Stimulated activated CD8-positive, alpha-beta memory T cell treated with anti-CD3 and anti-CD28 coated beads, Interleukin-12 subunit alpha, Interleukin-12 subunit beta, amount 100 ng/mL, for 4 hours (primary cell): ENCODE results near the gene ANK2.

Experiments used
- DNase-seq: peaks from one replicate; pipeline ENCODE4 v3.0.0-alpha.2; 2020; ENCODE audit warnings: low read depth

ANK2 gene

DNA sequence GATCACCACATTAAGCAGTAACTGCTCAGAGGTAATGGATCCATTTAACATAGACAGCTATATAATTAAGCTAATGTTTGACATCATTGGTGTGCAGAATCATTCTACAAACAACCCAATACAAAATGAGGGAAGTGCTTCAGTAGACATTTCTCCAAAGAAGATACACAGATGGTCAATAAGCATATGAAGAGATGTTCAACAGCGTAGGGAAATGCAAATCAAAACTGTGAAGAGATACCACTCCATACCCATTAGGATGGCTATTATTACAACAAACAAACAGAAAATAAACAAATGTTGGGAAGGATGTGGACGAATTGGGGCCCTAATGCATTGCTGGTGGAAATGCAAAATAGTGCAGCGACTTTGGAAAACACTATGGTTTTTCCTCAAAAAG is 294.6 kb downstream of the ANK2 start:
- DNase-seq = no peak

DNA sequence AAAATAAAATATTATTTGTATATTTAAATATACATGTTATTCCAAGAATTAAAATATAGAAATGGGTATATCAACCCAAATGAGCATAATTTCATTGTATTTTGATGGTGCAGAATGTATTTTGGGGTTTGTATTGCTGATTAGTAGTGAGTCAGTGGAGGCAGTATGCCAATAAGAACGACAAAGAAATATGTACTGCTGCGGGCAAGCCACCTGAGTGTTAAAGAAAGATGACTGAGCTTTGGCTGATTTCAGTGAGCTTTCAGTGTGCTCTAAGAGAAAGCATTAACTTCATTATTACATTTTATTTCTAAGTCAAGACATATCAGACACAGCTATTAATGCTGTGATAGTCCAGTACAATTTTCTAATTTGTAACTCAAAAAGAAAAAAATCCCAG is 297.8 kb downstream of the ANK2 start:
- DNase-seq = no peak

DNA sequence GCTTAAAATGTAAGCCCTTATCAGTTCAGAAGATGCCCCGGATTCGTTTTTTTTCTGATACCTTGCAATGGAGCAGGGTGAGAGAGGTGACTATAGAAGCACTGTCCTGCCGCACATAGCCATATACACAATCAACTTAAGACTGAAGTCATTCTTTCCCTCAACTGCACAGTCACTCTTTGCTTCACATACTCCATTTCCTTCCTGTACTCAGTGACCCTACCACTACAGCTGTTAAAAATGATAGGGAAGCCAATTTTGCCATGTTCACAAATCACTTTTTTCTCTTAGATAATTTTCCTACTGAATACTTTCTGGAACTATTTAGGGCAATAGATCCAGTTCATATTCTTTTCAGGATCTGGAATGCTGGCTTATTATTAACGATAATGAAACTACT is 300.0 kb downstream of the ANK2 start:
- no peak for DNase-seq

DNA sequence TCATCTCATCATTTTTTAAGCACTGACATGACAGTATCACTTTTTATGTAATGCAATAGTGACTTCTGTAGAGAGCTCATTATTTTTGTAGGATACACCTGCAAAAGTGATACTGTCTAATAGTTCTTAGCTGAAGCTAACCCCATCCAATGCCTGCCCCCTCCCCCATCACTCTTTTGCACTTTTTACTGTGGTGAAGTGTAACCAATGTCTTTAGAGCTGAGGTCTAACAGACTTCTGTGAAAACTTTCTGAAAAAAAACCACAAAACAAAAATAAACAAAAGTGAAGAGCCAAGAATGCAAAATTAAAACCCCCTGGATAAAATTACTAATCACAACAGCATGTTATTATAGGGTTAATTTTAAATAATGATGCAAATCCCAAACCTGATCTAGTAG is 301.1 kb downstream of the ANK2 start:
- DNase-seq = no peak

DNA sequence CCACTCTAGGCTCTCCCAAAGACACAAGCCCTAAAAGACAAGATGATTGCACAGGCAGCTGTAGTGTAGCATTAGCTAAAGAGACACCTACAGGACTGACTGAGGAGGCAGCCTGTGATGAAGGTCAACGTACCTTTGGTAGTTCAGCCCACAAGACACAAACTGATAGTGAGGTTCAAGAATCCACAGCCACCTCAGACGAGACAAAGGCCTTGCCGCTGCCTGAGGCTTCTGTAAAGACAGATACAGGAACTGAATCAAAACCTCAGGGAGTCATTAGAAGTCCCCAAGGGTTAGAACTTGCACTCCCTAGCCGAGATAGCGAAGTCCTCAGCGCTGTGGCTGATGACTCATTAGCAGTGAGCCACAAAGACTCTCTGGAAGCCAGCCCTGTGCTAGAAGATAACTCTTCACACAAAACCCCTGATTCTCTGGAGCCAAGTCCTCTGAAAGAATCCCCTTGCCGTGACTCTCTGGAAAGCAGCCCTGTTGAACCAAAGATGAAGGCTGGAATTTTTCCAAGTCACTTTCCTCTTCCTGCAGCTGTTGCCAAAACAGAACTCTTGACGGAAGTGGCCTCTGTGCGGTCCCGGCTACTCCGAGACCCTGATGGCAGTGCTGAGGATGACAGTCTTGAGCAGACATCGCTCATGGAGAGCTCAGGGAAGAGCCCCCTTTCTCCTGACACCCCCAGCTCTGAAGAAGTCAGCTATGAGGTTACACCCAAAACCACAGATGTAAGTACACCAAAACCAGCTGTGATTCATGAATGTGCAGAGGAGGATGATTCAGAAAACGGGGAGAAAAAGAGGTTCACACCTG is 306.3 kb downstream of the ANK2 start:
- peak; percentile 43 for DNase-seq

DNA sequence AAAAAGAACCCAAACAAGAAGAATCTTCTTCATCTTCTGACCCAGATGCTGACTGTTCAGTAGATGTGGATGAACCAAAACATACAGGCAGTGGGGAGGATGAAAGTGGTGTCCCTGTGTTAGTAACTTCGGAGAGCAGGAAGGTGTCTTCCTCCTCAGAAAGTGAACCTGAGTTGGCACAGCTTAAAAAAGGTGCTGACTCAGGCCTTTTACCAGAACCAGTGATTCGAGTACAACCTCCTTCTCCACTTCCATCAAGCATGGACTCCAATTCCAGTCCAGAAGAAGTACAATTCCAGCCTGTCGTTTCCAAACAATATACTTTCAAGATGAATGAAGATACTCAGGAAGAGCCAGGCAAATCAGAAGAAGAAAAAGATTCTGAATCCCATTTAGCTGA is 307.0 kb downstream of the ANK2 start:
- DNase-seq = no peak

DNA sequence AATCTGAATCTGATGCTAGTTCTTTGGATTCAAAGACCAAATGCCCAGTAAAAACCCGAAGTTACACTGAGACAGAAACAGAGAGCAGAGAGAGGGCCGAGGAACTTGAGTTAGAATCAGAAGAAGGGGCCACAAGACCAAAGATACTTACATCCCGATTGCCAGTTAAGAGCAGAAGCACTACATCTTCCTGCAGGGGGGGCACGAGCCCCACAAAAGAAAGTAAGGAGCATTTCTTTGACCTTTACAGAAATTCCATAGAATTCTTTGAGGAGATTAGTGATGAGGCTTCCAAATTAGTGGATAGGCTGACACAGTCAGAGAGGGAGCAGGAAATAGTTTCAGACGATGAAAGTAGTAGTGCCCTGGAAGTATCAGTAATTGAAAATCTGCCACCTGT is 309.3 kb downstream of the ANK2 start:
- no peak for DNase-seq

DNA sequence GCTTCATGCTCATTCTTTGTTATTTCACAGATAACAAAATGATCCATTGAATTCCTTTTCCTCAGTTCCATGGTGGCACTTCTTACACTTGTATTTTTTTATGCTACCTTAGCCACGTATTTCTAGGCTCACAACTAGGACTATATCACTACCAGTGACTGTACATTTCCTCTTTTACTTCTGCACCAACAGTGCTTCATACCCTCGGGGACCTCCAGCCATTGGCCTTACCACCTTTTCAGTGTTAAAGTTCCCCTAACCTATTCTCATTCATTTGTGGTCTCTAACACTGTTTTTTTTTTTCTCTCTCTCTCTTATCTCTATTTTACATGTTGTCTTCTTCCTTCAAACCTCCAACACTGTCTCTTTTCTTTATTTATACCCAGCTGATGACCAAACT is 315.9 kb downstream of the ANK2 start:
- no peak for DNase-seq

DNA sequence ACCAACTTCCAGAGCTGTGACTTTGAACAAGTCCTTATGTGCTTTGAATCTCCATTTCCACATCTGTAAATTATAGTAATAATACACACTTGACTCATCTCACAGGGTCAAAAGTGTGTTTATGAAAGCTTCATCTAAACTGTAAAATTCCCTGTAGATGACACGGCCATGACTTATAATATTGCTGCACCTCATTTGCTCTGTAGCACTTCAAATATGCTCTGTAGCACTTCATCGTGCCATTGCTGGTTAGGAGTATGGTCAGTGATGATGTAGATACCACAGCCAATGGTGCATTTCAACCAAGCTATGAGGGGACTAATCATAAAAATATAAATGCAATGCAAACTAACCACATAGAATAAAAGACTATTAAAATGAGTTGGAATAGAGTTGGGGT is 318.6 kb downstream of the ANK2 start:
- DNase-seq = no peak

DNA sequence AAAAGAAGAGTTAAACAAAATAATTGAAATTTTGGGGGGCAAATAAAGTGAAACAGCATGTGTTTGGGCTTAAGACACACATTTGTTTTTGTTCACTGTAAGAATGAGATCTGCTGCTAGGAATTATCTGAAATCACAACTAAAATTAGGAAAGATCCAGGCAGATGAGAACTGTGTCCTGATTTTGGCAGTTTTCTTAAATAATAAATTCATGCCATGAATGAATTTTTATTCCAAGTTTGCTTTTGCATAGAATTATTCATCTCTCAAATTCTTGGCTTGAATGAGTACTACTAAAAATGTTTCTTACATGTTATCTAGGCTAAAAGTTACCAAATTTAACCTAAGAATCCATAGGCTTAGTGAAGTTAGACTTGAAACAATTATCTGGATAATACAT is 321.7 kb downstream of the ANK2 start:
- no peak for DNase-seq

DNA sequence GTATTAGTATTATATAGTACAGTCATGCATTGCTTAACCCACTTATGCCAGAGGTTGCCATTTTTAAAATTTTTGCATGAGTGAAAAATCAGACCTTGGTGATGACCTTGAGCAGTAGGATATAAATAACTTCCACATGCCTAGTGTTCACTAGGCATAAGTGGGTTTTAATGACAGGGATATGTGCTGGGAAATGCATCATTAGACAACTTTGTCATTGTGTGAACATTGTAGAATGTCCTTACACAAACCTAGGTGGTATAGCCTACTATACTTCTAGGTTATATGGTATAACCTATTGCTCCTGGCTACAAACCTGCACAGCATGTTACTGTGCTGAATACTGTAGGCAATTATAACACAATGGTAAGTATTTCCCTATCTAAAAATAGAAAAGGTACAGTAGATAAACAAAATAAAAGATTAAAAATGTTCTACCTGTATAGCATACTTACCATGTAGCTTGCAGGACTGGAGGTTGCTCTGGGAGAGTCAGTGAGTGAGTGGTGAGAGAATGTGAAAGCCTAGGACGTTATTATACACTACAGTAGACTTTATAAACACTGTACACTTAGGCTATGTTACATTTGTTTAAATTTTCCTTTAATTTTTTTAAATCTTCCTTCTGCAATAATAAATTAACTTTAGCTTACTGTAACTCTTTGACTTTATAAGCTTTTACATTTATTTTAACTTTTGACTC is 326.7 kb downstream of the ANK2 start:
- DNase-seq = no peak

DNA sequence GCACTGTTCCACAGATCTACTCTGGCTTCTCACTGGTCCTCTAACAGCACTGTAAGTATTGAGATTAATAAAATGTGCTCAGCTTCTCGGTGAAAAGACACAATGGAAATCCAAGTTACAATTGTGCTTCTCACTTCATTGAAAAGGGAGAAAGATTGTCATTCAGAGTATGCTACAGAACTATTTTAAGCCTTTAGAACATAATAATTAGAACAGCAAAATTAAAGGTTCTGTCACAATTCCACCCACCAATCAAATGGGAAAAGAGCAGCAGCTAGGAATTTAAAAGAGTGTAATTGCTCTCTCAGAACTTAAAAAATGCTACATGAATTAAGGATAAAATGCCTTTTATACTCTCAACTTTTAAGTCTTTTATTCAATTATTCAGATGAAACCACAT is 329.4 kb downstream of the ANK2 start:
- no peak for DNase-seq

DNA sequence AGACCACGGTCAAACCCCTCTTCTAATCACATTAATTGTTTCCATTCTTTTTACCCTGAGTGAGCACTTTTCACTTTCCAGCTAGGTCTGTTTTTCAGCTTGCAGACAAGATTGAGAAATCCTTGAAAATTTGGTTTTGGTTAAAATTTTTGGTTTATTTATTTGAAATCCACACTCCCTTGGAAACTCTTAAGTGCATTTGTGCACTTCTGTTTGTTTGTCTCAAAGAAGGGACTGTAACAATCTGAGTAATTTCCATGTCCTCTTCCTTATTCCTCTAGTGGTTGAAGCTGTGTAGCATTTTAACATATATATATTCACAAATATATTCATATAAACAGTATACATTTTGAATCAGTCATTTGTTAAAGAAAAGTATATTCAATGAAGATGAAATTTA is 333.3 kb downstream of the ANK2 start:
- DNase-seq = no peak

DNA sequence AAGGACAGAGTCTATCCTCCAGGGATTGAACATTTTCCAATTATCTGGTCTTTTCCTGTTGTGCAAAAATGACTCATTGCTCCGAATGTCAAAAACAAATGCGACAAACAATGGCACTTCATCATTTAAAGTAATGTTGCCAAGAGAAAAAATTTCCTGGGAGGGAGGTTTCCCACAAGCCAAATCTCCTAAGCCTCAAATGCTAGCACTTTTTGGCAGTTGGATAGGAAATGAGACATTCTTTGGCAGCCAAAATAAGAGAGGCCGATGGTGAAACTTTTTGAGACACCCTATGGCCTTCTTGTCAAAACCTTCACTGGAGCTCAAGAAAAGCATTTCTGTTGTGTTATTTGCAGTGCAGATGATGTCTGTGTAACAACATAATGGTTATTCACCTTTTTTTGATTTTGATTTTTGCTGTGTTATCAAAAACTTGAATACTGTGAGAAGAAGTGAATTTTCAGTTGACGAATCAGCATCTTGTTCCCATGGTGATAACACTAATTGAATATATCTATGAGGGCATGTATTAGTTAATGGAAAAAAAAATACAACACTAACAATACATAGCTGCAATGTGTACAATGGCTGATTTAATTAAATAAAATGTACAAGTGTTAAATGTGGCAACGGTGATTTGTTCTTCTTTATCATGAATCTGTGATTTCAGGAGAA is 333.8 kb downstream of the ANK2 start:
- no peak for DNase-seq

DNA sequence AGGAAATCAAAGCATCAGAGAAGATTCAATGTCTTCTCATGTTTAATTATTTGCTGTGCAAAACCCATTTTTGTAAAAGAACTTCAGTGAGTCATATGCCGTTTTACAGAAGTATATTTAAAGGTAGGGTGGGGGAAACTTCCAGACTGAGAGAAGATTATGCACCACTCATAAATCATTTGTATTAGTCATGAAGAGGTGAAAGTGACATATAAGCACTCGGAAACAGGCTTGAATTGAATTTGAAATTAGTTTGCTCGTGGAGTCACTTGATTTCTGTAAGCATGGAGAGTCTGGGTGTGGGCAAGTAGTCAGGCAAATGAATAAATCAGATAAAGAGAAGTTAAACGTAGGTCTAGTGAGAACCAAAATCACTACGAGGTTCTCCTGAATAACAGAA is 335.1 kb downstream of the ANK2 start:
- no peak for DNase-seq

DNA sequence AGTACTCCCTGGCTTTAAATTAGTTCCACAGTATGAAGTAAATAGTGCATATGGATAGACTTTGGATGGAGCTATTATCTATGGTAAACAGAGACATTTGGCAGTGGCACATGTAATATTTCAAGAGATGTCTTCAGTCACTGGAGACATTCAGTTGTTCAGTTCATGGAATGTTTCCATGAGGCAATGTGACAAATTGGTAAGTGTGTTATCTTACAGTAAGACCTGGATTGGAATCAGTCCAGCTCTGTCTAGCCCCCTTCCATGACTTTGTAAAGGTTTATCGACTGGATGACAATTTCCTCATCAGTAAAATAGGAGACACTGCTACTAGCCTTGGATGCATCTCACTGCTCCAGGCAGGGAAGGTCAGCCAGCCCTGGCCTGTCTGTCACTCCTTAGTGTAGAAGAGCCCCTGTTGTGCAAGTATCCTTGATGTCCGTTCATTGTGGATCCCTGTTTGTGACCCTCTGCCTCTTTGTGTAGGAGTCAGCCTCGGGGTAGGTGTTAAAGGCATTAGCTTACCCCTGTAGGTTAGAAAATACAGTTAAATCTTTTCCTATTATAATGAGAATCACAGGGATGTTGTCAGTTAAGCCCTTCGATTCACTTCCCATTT is 335.9 kb downstream of the ANK2 start:
- no peak for DNase-seq

DNA sequence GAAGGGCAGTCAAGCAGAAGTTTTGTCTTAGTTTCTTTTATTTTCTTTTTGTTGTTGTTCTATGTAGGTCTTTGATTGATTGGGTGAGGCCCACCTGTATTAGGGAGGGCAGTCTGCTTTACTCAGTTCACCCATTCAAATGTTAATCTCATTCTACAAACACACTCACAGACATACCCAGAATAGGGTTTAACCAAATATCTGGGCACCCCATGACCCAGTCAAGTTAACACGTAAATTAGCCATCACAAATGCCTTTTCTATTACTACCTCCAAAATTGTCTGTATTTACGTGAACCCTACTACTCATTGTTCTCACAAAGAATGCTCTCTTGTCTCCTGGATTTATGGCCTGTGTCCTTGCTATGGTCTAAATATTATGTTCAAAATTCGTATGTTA is 339.7 kb downstream of the ANK2 start:
- DNase-seq = no peak

DNA sequence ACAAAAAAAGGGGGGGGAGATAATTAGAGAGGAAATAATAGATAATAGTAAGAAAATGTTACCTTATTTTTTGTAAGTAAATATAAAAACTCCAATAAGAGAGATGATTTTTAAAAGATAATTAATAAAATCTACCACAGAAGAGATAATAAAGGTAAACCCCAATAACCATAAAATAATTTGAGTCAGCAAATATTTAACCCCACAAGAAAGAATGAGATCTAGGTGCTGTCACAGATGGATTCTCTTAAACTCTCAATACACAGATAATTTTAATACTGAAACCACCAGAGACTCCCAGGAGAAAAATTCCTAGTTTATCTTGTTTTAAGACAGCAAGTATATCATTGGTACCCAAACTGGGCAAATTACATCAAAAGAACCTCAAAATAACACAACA is 341.4 kb downstream of the ANK2 start:
- no peak for DNase-seq

DNA sequence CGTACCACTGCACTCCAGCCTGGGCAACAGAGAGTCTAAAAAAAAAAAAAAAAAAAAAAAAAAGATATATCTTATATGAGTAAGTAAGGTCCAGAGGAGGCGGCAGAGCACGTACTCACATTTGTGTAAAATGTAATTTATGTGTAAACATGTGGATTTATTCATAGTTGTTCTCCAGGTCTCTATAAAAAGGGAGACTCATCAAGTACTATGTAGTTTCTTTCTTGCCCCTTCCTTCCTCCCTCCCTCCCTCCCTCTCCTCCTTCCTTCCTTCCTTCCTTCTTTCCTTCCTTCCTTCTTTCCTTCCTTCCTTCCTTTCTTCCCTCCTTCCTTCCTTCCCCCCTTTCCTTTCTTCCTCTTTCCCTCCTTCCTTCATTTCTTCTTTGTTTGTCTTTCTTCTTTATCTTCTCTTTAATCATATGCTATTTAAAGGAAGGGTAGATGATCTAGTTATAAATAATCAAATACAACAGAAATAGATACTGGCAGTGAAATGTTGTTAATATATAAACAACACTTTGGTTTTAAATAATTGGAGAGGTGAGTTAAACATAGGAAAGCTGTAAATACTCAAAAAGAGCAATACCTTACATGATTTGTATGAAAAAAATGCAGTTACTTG is 344.8 kb downstream of the ANK2 start:
- no peak for DNase-seq

DNA sequence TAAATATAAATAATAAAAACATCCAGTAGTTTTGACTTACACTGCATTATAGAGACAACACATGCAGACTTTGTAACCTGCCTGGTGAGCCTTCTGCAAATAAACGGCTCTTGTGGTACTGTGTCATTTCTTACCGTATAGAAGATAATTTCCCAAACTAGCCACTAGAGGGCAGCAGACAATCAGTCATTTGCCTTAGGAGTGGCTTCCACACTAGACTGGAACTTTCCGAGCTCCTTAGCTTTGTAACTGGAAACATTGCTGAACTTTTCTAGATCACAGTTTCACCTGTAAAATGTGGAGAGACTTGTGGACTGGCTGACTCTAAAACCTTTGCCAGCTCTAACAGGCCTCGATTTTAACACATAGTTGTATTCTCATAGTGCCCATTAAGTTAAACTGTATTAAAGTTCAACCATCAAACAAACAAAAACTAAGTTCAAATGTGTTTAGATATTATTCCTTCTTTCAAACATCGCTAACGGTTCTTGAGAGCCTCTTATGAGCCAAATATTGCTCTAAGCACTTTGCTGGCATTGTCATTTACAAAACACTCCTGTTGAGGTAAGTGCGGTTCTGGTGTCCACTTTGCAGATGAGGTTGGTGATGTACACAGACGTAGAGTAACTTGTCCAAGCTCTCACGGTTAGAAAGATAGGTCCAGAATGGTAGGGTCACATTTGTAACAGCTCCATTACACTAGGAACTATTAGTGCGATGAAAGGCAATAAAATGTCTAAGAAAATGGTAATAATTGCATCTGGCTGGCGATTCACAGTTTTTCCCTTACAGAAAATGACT is 345.5 kb downstream of the ANK2 start:
- peak; percentile 3 for DNase-seq

DNA sequence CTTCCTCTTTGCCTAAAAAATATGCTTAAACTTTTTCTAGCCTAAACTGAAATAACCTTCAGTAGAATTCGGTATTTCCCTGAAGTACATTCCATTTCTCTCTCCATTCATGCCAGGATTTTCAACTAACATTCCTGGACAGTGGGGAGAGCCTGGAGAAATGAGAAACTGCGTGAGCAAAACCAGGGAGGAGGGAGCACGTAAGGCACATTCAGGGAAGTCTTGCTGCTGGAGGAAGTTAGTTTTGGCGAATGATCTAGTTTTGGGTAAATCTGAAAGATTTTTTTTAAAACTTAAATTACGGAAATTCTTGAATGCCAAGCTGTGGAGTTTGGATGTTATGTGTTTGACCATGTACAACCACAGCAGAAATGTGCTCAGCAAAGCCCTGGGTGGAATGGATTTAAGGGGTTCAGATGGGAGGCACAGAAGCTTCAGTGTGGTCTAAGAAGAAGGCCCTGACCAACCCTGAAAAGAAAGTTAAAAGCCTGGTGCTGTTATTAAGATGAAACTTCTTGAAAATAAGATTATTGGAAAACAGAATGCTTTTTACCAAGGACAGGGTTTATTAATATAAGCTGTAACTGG is 347.8 kb downstream of the ANK2 start:
- no peak for DNase-seq
